ENCODE data around the gene INPPL1. TPM values are rescaled to one million over a fixed set of nuclear protein-coding genes. Genes with fewer than 3 reads are reported as not detected.

The INPPL1 gene
- total RNA-seq, 8 experiments from 2014 or later, result 16.6 to 161 (median 41.3) TPM

DNA sequence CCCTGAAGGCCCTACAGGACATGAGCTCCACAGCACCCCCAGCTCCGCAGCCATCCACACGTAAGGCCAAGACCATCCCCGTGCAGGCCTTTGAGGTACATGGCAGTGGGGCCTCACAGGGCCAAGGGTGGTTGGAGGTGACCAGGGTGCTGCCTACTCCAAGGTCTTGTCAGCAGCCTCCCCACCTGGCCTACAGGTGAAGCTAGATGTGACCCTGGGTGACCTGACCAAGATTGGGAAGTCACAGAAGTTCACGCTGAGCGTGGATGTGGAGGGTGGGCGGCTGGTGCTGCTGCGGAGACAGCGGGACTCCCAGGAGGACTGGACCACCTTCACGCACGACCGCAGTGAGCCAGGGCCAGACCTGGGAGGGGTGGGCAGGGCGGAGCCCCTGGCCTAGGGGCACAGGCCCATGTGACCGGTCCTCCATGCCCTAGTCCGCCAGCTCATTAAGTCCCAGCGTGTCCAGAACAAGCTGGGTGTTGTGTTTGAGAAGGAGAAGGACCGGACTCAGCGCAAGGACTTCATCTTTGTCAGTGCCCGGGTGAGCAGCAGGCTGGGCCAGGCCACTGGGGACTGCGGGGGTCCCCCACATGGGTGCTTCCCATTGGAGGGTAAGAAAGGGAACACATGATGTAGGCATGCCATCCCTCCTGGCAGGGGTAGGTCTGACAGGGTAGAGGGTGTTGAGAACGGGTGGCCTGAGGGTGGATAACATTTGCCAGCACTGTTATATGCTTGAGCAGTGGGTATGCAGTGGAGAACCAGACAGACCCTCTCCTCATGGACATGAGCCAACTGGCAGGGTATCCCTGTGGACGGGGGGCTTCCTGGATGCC is 5.6 kb downstream of the INPPL1 start:
- Histone ChIP-seq H3K4me3 (no peak overlapping the region), H3K4me1 (replicated peaks in 1 of 2) (peaks cover 0 to 7% of the 10 kb centered on the region in 2 donors), H3K27ac (no peak overlapping the region)
- ATAC-seq (replicated peaks in 6 of 8), result peak in 1 of 8 experiments; percentile 8
- in situ Hi-C loops (cut with MboI; ENCODE audit: low pct_unique_long_range_greater_than_20kb in 2 of 9, low sequenced_read_pairs in 9 of 9, unreplicated experiment in 9 of 9), result loop anchor here in 1 of 9 experiments (25.0 kb wide), 1 partner anchor 182 kb away; no protein-coding TSS in a partner anchor
- 88 to 100% (median 92%) methylated on average over 1 to 5 of the region's 21 CpGs; no CpG with 5 or more reads in 6 of the 10 experiments for WGBS, 10 experiments

DNA sequence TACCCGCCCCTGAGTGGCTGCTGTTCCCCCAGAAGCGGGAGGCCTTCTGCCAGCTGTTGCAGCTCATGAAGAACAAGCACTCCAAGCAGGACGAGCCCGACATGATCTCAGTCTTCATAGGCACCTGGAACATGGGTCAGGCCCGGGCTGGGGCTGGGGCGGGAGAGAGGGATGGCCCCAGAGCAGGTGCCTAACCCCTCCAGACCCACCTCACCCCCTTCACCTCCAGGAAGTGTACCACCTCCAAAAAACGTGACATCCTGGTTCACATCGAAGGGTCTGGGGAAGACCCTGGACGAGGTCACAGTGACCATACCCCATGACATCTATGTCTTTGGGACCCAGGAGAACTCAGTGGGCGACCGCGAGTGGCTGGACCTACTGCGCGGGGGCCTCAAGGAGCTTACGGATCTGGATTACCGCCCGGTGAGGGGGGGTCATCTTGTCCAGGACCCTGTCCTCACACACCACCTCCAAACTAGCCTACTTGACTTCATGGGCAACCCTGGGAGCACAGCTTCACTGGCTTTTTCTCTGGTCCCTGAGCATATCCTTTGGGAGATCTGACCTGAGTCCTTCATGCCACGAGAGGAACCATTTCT is 6.3 kb downstream of the INPPL1 start:
- in situ Hi-C loops (cut with MboI; ENCODE audit: low pct_unique_long_range_greater_than_20kb in 2 of 9, low sequenced_read_pairs in 9 of 9, unreplicated experiment in 9 of 9), result loop anchor here in 1 of 9 experiments (25.0 kb wide), 1 partner anchor 181 kb away; no protein-coding TSS in a partner anchor
- peak in 1 of 8 experiments; percentile 7 for ATAC-seq (replicated peaks in 6 of 8)
- no peak overlapping the region for H3K27ac ChIP-seq
- H3K4me3 ChIP-seq, result no peak overlapping the region
- H3K4me1 ChIP-seq (replicated peaks in 1 of 2), result peaks cover 0 to 7% of the 10 kb centered on the region in 2 donors
- WGBS, 10 experiments, result 40 to 100% (median 100%) methylated on average over 1 to 2 of the region's 18 CpGs; no CpG with 5 or more reads in 4 of the 10 experiments

DNA sequence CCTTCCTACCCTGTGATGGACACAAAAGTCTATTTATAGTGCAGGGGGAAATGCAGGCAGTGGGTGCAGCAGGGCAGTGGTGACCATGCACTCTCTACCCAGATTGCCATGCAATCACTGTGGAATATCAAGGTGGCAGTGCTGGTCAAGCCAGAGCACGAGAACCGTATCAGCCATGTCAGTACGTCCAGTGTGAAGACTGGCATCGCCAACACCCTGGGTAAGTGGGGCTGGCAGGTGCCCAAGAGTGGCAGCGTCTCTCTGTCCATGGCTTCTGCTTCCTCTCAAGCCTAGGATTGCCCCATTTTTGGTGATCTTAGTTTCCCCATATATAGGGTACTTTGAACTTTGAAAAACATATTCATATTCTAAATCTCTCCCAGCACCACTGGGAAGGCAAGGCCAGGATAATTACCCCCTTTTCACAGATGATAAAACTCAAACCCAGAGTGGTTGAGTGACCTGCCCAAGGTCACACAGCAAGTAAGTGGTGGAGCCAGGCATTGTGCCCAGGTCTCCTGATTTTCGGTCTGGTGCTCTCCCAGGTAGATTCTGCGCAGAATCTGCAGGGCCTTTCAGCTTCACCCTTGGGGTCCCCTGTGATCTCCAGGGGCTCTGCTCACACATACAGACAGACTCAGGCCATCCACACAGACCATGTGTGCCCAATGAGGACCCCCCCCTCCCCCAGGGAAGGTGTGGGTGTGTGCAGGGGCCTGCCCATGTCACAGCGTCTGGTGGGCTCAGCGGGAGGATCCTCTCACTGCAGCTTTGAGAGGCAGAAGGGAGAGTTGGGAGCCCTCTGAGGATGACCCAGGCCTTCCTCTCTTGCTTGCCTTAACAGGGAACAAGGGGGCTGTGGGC is 7.1 kb downstream of the INPPL1 start:
- no peak for ATAC-seq (replicated peaks in 6 of 8)
- Histone ChIP-seq H3K4me1 (replicated peaks in 1 of 2) (peaks cover 0 to 2% of the 10 kb centered on the region in 2 donors), H3K4me3 (no peak overlapping the region), H3K27ac (no peak overlapping the region)
- in situ Hi-C loops (cut with MboI; ENCODE audit: low pct_unique_long_range_greater_than_20kb in 2 of 9, low sequenced_read_pairs in 9 of 9, unreplicated experiment in 9 of 9), result loop anchor here in 1 of 9 experiments (25.0 kb wide), 1 partner anchor 181 kb away; no protein-coding TSS in a partner anchor
- 89 to 100% (median 97%) methylated on average over 1 to 6 of the region's 9 CpGs; no CpG with 5 or more reads in 3 of the 10 experiments for WGBS, 10 experiments

DNA sequence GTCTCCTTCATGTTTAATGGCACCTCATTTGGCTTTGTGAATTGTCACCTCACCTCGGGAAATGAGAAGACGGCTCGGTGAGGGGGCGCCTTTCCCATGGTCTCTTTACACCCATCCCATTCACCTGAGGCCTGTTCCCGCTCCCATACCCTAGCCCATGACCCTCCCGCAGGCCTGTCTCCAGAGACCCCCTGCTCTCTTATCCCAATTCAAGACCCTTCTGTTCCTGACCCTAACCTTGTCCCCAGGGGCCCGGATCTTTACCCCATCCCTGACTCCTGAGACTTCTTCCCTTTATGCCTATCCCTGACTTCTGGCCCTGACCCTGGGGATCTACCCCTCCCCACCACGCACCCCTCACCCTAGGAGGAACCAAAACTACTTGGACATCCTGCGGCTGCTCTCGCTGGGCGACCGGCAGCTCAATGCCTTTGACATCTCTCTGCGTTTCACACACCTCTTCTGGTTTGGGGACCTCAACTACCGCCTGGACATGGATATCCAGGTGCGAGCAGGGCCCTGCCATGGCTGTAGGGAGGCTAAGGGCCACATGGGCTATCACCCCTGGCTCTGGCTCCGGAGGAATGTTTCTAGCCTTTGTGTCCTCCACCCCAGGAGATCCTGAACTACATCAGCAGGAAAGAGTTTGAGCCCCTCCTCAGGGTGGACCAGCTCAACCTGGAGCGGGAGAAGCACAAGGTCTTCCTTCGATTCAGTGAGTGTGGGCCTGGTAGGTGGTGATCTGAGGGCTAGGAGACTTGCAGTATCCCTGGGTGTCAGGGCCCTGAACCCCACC is 7.9 kb downstream of the INPPL1 start:
- in situ Hi-C loops (cut with MboI; ENCODE audit: low pct_unique_long_range_greater_than_20kb in 2 of 9, low sequenced_read_pairs in 9 of 9, unreplicated experiment in 9 of 9), result loop anchor here in 1 of 9 experiments (25.0 kb wide), 1 partner anchor 180 kb away; no protein-coding TSS in a partner anchor
- no peak overlapping the region for H3K27ac ChIP-seq
- ATAC-seq (replicated peaks in 6 of 8), result no peak
- WGBS, 10 experiments, result 82 to 100% (median 100%) methylated on average over 1 to 8 of the region's 18 CpGs; no CpG with 5 or more reads in 2 of the 10 experiments
- no peaks in the 10 kb centered on the region for H3K4me1 ChIP-seq (replicated peaks in 1 of 2)
- no peak overlapping the region for H3K4me3 ChIP-seq

DNA sequence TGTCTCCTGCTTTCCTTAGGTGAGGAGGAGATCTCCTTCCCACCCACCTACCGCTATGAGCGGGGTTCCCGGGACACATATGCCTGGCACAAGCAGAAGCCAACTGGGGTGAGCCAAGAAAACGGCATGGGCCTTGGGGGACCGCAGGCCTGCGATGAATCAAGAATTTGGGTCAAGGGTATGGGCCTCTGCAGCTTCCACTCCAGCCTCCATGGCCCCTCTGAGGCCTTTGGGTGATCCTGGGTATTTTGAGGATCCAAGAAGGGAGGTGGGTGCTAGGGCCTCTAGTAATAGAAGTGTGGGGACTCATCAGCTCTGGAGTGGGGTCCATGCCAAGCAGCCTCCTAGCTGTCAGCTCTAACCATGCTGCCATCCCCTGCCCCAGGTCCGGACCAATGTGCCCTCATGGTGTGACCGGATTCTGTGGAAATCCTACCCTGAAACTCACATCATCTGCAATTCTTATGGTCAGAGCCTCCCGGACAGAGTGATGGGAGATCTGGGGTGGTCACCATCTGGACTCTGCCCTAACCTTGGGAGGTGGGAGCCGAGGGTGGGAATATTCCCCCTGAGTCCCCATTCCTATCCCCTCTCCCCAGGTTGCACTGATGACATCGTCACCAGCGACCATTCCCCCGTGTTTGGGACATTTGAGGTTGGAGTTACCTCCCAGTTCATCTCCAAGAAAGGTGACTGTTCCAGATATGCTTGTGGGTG is 8.6 kb downstream of the INPPL1 start:
- in situ Hi-C loops (cut with MboI; ENCODE audit: low pct_unique_long_range_greater_than_20kb in 2 of 9, low sequenced_read_pairs in 9 of 9, unreplicated experiment in 9 of 9), result loop anchor here in 1 of 9 experiments (25.0 kb wide), 1 partner anchor 179 kb away; no protein-coding TSS in a partner anchor
- Histone ChIP-seq H3K27ac (no peak overlapping the region), H3K4me3 (no peak overlapping the region), H3K4me1 (replicated peaks in 1 of 2) (peaks cover 3% of the 10 kb centered on the region in 2 donors)
- no peak for ATAC-seq (replicated peaks in 6 of 8)
- WGBS, 10 experiments, result 94 to 100% (median 97%) methylated on average over 1 to 4 of the region's 13 CpGs; no CpG with 5 or more reads in 6 of the 10 experiments

DNA sequence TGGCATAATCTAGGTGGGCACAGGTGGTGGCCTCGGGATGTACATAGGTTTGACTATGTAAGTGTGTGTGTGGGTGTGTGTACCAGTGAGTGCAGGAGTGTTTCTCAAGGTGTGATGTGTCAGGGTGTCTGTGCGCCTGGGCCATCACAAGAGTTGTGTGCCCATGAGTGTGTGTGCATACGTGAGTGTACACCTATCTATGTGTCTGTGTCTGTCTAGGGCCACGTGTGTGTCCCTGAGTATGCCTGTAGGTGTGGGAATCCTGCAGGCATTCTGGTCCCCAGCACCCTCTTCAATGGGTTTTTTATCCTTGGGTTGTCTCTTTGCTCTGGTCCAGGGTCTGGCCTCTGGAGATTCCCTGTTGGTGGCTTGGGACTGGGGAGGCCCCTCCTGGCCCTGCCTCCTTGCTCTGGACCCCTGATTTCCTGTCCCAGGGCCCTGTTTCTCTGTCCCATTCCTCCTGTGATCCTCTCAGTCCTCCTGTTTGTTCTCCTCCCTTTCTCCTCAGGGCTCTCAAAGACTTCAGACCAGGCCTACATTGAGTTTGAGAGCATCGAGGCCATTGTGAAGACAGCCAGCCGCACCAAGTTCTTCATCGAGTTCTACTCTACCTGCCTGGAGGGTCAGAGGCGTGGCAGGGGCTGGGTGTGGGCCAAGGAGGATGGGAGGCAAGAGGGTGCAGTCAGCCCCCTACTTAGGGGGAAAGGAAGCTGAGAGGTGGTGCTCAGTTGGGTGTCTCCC is 9.4 kb downstream of the INPPL1 start:
- Histone ChIP-seq H3K27ac (no peak overlapping the region), H3K4me3 (no peak overlapping the region), H3K4me1 (replicated peaks in 1 of 2) (peaks cover 10 to 11% of the 10 kb centered on the region in 2 donors)
- in situ Hi-C loops (cut with MboI; ENCODE audit: low pct_unique_long_range_greater_than_20kb in 2 of 9, low sequenced_read_pairs in 9 of 9, unreplicated experiment in 9 of 9), result loop anchor here in 1 of 9 experiments (25.0 kb wide), 1 partner anchor 178 kb away; no protein-coding TSS in a partner anchor
- WGBS, 10 experiments, result 76 to 100% (median 90%) methylated on average over 1 to 3 of the region's 8 CpGs; no CpG with 5 or more reads in 5 of the 10 experiments
- no peak for ATAC-seq (replicated peaks in 6 of 8)

DNA sequence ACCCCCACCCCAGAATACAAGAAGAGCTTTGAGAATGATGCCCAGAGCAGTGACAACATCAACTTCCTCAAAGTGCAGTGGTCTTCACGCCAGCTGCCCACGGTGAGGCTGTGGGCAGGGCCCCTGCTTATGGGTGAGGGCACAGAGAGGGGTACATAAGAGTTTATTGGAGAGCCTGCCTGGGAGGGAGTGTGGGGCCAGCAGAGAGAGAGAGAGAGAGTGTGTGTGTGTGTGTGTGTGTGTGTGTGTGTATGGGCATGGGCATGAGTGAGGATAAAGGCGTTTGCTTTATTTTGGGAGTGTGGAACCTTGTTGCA is 9.9 kb downstream of the INPPL1 start:
- WGBS, 10 experiments, result 0 to 100% (median 66%) methylated on average over 1 to 2 of the region's 3 CpGs; no CpG with 5 or more reads in 5 of the 10 experiments
- peaks cover 16% of the 10 kb centered on the region in 2 donors for H3K4me1 ChIP-seq (replicated peaks in 1 of 2)
- ATAC-seq (replicated peaks in 6 of 8), result no peak
- H3K4me3 ChIP-seq, result no peak overlapping the region
- in situ Hi-C loops (cut with MboI; ENCODE audit: low pct_unique_long_range_greater_than_20kb in 2 of 9, low sequenced_read_pairs in 9 of 9, unreplicated experiment in 9 of 9), result loop anchor here in 1 of 9 experiments (25.0 kb wide), 1 partner anchor 178 kb away; no protein-coding TSS in a partner anchor
- H3K27ac ChIP-seq, result no peak overlapping the region

DNA sequence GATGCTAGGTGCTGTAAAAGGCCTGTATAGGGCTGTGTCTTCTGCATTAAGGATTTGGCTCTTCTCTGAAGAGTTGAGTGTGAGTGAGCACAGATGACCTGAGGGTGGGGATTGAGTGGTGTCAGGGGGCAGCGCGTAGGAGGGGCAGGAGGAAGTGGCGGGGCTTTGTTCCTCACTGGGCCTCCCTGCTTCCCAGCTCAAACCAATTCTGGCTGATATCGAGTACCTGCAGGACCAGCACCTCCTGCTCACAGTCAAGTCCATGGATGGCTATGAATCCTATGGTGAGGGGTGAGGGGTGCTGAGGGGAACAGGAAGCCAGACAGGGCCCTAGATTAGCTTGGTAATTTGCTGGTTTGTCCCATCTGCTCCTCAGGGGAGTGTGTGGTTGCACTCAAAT is 10.4 kb downstream of the INPPL1 start:
- WGBS, 10 experiments, result 80 to 100% (median 100%) methylated on average over 1 to 2 of the region's 4 CpGs; no CpG with 5 or more reads in 7 of the 10 experiments
- Histone ChIP-seq H3K27ac (no peak overlapping the region), H3K4me1 (replicated peaks in 1 of 2) (peaks cover 16 to 18% of the 10 kb centered on the region in 2 donors), H3K4me3 (no peak overlapping the region)
- in situ Hi-C loops (cut with MboI; ENCODE audit: low pct_unique_long_range_greater_than_20kb in 2 of 9, low sequenced_read_pairs in 9 of 9, unreplicated experiment in 9 of 9), result loop anchor here in 1 of 9 experiments (25.0 kb wide), 1 partner anchor 177 kb away; no protein-coding TSS in a partner anchor
- ATAC-seq (replicated peaks in 6 of 8), result no peak

DNA sequence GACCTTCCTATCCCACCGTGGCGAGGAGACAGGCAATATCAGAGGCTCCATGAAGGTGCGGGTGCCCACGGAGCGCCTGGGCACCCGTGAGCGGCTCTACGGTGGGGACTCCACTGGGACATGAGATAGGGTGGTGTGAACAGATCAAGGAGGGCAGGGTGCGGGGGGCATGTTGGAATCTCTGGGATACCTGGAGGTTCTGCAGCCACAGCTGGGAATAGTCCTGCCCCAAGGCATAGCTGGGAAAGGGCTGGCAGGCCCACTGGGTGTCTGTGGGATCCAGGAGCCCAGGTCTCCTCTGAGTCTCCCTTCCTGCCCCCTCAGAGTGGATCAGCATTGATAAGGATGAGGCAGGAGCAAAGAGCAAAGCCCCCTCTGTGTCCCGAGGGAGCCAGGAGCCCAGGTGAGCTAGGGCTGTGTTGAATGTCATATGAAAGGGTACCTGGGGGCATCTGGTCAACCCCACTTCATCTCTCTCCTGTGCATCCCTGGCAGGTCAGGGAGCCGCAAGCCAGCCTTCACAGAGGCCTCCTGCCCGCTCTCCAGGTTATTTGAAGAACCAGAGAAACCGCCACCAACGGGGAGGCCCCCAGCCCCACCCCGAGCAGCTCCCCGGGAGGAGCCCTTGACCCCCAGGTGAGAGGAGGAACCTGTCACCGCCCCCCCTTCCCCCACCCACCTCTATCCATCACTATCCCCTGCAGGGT is 10.9 kb downstream of the INPPL1 start:
- 88 to 100% (median 95%) methylated on average over 1 to 4 of the region's 17 CpGs; no CpG with 5 or more reads in 7 of the 10 experiments for WGBS, 10 experiments

DNA sequence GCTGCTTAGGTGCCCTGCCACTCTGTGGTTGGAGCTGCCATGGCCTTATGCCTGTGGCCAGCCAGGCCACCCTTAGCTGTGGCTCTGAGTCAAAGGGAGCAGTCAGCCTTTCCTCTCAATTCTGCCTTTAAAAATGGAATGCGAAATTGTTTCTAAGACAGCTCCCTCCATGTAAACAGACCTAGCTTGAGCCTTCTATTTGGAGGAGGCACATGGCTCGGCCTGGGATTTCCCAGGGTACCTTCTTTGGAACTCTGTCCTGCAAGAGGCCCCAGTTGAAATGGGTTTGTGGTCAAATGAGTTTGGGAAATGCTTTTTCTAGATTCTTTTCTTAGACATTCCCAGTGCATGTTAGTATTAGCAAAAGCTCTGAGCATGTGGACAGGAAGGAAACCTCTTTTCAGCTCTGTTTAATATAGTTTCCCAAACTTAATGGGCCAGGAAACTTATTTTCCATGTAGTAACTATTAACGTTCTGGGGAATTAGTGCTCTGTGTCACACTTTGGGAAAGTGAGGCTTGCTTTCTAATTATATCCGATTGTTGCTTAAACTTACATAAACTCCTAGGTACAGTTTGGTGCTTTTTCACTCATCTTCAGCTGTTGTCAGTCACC is 11.6 kb downstream of the INPPL1 start:
- no peak for ATAC-seq (replicated peaks in 6 of 8)
- 33 to 100% (median 88%) methylated on average over 1 to 4 of the region's 4 CpGs; no CpG with 5 or more reads in 3 of the 10 experiments for WGBS, 10 experiments
- in situ Hi-C loops (cut with MboI; ENCODE audit: low pct_unique_long_range_greater_than_20kb in 2 of 9, low sequenced_read_pairs in 9 of 9, unreplicated experiment in 9 of 9), result loop anchor here in 1 of 9 experiments (25.0 kb wide), 1 partner anchor 176 kb away; no protein-coding TSS in a partner anchor
- H3K4me1 ChIP-seq (replicated peaks in 1 of 2), result peaks cover 16 to 20% of the 10 kb centered on the region in 2 donors
- H3K4me3 ChIP-seq, result no peak overlapping the region
- H3K27ac ChIP-seq, result no peak overlapping the region

More for the DNA sequence above, 10.9 kb downstream of the INPPL1 start:
- Histone ChIP-seq H3K4me1 (replicated peaks in 1 of 2) (peaks cover 16 to 20% of the 10 kb centered on the region in 2 donors), H3K27ac (no peak overlapping the region), H3K4me3 (no peak overlapping the region)
- ATAC-seq (replicated peaks in 6 of 8), result no peak
- in situ Hi-C loops (cut with MboI; ENCODE audit: low pct_unique_long_range_greater_than_20kb in 2 of 9, low sequenced_read_pairs in 9 of 9, unreplicated experiment in 9 of 9), result loop anchor here in 1 of 9 experiments (25.0 kb wide), 1 partner anchor 177 kb away; no protein-coding TSS in a partner anchor

Data from motor neuron (in vitro differentiated cells).